ENCODE results near the gene RPS29.

DNA sequence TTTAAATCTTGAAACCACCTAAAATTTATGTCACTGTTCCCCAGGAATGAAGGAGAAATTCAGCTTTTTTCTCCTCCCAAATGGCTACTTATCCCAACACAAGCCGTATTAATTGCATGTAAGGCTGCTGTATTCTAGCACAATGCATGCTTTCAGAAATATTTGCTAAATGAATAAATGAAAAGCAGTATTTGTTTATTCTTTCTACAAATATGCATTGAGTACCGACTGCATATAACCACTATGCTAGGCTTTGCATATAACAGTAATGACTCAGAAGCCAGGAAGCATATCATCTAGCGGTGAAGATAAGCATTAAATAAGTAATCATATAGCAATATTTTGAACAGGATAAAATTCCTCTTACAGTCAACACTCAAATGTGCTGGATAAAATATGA is 6.8 kb upstream of the RPS29 start:
- TF ChIP-seq, protein P1, sequence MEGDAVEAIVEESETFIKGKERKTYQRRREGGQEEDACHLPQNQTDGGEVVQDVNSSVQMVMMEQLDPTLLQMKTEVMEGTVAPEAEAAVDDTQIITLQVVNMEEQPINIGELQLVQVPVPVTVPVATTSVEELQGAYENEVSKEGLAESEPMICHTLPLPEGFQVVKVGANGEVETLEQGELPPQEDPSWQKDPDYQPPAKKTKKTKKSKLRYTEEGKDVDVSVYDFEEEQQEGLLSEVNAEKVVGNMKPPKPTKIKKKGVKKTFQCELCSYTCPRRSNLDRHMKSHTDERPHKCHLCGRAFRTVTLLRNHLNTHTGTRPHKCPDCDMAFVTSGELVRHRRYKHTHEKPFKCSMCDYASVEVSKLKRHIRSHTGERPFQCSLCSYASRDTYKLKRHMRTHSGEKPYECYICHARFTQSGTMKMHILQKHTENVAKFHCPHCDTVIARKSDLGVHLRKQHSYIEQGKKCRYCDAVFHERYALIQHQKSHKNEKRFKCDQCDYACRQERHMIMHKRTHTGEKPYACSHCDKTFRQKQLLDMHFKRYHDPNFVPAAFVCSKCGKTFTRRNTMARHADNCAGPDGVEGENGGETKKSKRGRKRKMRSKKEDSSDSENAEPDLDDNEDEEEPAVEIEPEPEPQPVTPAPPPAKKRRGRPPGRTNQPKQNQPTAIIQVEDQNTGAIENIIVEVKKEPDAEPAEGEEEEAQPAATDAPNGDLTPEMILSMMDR (conservative IDR thresholded peaks at IDR 0.05 in 1 of 2, IDR thresholded peaks at IDR 0.05 in 1 of 2; ENCODE audit: extremely low read depth in 1 of 2, insufficient read depth in 1 of 2, low read depth in 1 of 2, low read length in 2 of 2), result no peak
- TF ChIP-seq EZH2 (IDR thresholded peaks at IDR 0.05; ENCODE audit: borderline replicate concordance, low read length), result no peak

All from mammary epithelial cell (primary cell).